ENCODE measurements around the gene ARFGAP2.

DNA sequence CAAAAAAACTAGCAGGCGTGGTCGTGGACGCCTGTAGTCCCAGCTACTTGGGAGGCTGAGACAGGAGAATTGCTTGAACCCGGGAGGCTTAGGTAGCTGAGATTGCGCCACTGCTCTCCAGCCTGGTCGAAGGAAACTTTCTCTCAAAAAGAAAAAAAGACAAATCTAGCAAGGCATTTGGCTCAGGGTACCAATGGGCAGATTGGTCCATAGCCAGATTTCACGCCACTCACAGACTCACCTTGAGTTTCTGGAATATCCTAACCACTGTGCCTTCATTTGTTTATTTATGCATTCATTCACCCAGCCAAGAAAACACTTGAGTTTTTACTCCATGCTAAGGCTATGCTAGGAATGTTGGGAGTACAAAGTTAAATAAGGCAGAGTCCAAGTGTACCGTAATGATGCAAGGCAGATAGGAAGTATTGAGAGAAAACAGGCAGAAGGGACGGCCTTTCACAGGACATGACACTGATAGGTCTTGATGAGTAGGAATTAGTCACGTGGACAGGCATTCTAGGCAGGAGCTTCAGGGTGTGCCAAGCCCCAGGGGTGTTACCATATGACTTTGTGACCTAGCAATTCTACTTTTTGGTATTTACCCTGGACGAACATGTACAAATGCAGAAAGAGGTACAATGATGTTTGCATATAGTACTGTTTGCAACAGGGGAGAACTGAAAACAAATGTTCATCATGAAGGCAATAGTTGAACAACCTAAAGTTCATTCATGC lies 12.6 kb upstream of the ARFGAP2 start:
- TF ChIP-seq, protein P1, sequence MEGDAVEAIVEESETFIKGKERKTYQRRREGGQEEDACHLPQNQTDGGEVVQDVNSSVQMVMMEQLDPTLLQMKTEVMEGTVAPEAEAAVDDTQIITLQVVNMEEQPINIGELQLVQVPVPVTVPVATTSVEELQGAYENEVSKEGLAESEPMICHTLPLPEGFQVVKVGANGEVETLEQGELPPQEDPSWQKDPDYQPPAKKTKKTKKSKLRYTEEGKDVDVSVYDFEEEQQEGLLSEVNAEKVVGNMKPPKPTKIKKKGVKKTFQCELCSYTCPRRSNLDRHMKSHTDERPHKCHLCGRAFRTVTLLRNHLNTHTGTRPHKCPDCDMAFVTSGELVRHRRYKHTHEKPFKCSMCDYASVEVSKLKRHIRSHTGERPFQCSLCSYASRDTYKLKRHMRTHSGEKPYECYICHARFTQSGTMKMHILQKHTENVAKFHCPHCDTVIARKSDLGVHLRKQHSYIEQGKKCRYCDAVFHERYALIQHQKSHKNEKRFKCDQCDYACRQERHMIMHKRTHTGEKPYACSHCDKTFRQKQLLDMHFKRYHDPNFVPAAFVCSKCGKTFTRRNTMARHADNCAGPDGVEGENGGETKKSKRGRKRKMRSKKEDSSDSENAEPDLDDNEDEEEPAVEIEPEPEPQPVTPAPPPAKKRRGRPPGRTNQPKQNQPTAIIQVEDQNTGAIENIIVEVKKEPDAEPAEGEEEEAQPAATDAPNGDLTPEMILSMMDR (IDR thresholded peaks at IDR 0.05; ENCODE audit: control extremely low read depth in 1 of 3, insufficient read depth in 1 of 3, low read depth in 1 of 3, low read length in 3 of 3) = no peak
- TF ChIP-seq SIN3A (conservative IDR thresholded peaks at IDR 0.05 in 1 of 2, IDR thresholded peaks at IDR 0.05 in 1 of 2; ENCODE audit: low read depth in 1 of 2, low read length in 2 of 2) (no peak), EP300 (IDR thresholded peaks at IDR 0.05; ENCODE audit: borderline replicate concordance in 1 of 2, low read depth in 2 of 2, low read length in 2 of 2) (no peak), JUND (IDR thresholded peaks at IDR 0.05; ENCODE audit: low read length) (no peak), JUN (IDR thresholded peaks at IDR 0.05; ENCODE audit: low read depth, low read length) (no peak)
- TF ChIP-seq, protein P2, sequence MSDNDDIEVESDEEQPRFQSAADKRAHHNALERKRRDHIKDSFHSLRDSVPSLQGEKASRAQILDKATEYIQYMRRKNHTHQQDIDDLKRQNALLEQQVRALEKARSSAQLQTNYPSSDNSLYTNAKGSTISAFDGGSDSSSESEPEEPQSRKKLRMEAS (IDR thresholded peaks at IDR 0.05) = no peak
